Measurements from ENCODE around the gene ZDHHC14.

- TF ChIP-seq YY1 (IDR thresholded peaks at IDR 0.05; ENCODE audit: insufficient read depth, insufficient read length) (no peak), SUZ12 (IDR thresholded peaks at IDR 0.05; ENCODE audit: extremely low read depth, insufficient read depth, insufficient read length) (no peak)
Measured at GRCh38 chr6:157542414-157543160, 161.6 kb downstream of the ZDHHC14 start.
